ENCODE measurements around the gene IGFN1.

IGFN1 gene

GRCh38 chr1:201191653-201192260, 1.1 kb downstream of the IGFN1 start:
- DNase-seq (no peak), ATAC-seq (ENCODE audit: insufficient read depth, low read depth) (no peak)
- H3K9me3 ChIP-seq (ENCODE audit: insufficient read depth, low read length, severe bottlenecking), result no peaks in the 10 kb centered on the region
- no peak overlapping the region for H2AFZ ChIP-seq (ENCODE audit: low read depth, low read length)
- TF ChIP-seq EZH2 (IDR thresholded peaks at IDR 0.05; ENCODE audit: borderline replicate concordance, low read depth, low read length, severe bottlenecking) (no peak), CTCF (IDR thresholded peaks at IDR 0.05; ENCODE audit: borderline replicate concordance, extremely low read depth, low read length, poor library complexity, severe bottlenecking) (no peak)
- no peak overlapping the region for H3K4me2 ChIP-seq (ENCODE audit: insufficient read depth, low read length)
- no peak overlapping the region for H3K4me3 ChIP-seq (ENCODE audit: low read depth in 1 of 2, low read length in 2 of 2)
- peaks cover 24% of the 10 kb centered on the region for H3K27me3 ChIP-seq (ENCODE audit: insufficient read depth, low read length, poor library complexity)
- H3K79me2 ChIP-seq (ENCODE audit: insufficient read depth, low read length), result no peaks in the 10 kb centered on the region
- H4K20me1 ChIP-seq (ENCODE audit: insufficient read depth, low read length), result peaks cover 4% of the 10 kb centered on the region; the same call in 1 of the 2 replicates
- H3K27ac ChIP-seq (ENCODE audit: low read length), result no peak overlapping the region
- H3K4me1 ChIP-seq (ENCODE audit: insufficient read depth, low read length), result no peaks in the 10 kb centered on the region
- no peak overlapping the region for H3K9ac ChIP-seq (ENCODE audit: low read depth, low read length)
- H3K36me3 ChIP-seq (ENCODE audit: insufficient read depth, low read length), result no peaks in the 10 kb centered on the region

DNA sequence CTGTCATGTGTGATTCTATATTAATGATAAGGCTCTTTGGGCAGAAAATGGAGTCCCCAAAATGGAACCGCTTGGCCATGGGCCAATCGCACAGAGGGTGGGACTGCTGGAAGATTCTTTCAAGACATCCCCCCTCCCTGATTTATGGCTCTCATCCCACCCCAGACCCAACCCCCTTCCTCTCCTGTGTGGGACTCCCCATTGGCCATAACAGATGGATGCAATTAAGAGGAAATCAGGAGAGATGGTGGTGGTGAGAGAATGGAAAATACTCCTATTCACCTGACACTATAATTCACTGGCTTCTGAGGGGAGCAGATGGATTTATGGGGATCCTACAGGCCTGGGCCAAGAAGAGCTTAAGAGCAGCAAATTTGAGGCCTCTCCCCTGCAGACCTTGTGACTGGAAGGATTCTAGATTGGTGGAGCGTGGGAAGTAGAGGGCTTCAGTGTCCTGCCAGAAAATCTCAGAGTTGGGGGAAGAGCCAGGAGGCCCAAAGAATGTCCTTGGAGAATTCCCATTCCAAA, 1.7 kb downstream of the IGFN1 start:
- Histone ChIP-seq H3K36me3 (ENCODE audit: insufficient read depth, low read length) (no peaks in the 10 kb centered on the region), H3K27ac (ENCODE audit: low read length) (no peak overlapping the region), H3K9me3 (ENCODE audit: insufficient read depth, low read length, severe bottlenecking) (no peaks in the 10 kb centered on the region)

DNA sequence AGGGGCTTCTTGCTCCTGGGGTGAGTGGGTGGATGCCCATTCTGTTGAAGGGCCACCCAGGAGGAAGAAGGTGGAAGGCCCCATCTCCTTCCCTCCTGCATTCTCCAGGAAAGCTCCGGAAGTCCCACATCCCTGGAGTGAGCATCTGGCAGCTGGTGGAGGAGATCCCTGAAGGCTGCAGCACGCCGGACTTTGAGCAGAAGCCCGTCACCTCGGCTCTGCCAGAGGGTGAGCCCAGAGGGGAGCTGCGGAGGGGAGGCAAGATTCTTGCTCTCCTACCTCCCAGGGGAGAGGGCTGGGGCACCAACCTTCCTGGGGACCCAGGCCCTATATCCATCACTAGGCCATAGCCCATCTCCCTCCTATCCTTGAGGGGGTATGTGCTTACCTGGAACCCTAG, 3.4 kb downstream of the IGFN1 start:
- no peaks in the 10 kb centered on the region for H3K9me3 ChIP-seq (ENCODE audit: insufficient read depth, low read length, severe bottlenecking)
- H3K4me3 ChIP-seq (ENCODE audit: low read depth in 1 of 2, low read length in 2 of 2), result no peak overlapping the region
- H3K27ac ChIP-seq (ENCODE audit: low read length), result no peak overlapping the region
- ATAC-seq (ENCODE audit: insufficient read depth, low read depth), result no peak
- peaks cover 13% of the 10 kb centered on the region for H3K27me3 ChIP-seq (ENCODE audit: insufficient read depth, low read length, poor library complexity)
- TF ChIP-seq EZH2 (IDR thresholded peaks at IDR 0.05; ENCODE audit: borderline replicate concordance, low read depth, low read length, severe bottlenecking) (no peak), CTCF (IDR thresholded peaks at IDR 0.05; ENCODE audit: borderline replicate concordance, extremely low read depth, low read length, poor library complexity, severe bottlenecking) (no peak)
- no peaks in the 10 kb centered on the region for H3K36me3 ChIP-seq (ENCODE audit: insufficient read depth, low read length)
- no peak overlapping the region for H3K4me2 ChIP-seq (ENCODE audit: insufficient read depth, low read length)
- no peak overlapping the region for H2AFZ ChIP-seq (ENCODE audit: low read depth, low read length)
- DNase-seq, result no peak
- H3K79me2 ChIP-seq (ENCODE audit: insufficient read depth, low read length), result no peaks in the 10 kb centered on the region
- H3K4me1 ChIP-seq (ENCODE audit: insufficient read depth, low read length), result no peaks in the 10 kb centered on the region
- H4K20me1 ChIP-seq (ENCODE audit: insufficient read depth, low read length), result peaks cover 4% of the 10 kb centered on the region; the same call in 1 of the 2 replicates
- no peak overlapping the region for H3K9ac ChIP-seq (ENCODE audit: low read depth, low read length)

More for the DNA sequence above, 1.7 kb downstream of the IGFN1 start:
- Histone ChIP-seq H3K4me1 (ENCODE audit: insufficient read depth, low read length) (no peaks in the 10 kb centered on the region), H2AFZ (ENCODE audit: low read depth, low read length) (no peak overlapping the region), H3K4me2 (ENCODE audit: insufficient read depth, low read length) (no peak overlapping the region), H3K27me3 (ENCODE audit: insufficient read depth, low read length, poor library complexity) (peaks cover 24% of the 10 kb centered on the region), H4K20me1 (ENCODE audit: insufficient read depth, low read length) (peaks cover 4% of the 10 kb centered on the region; the same call in 1 of the 2 replicates), H3K9ac (ENCODE audit: low read depth, low read length) (no peak overlapping the region), H3K79me2 (ENCODE audit: insufficient read depth, low read length) (no peaks in the 10 kb centered on the region), H3K4me3 (ENCODE audit: low read depth in 1 of 2, low read length in 2 of 2) (no peak overlapping the region)
- no peak for DNase-seq
- no peak for TF ChIP-seq EZH2 (IDR thresholded peaks at IDR 0.05; ENCODE audit: borderline replicate concordance, low read depth, low read length, severe bottlenecking)
- TF ChIP-seq CTCF (IDR thresholded peaks at IDR 0.05; ENCODE audit: borderline replicate concordance, extremely low read depth, low read length, poor library complexity, severe bottlenecking), result no peak
- ATAC-seq (ENCODE audit: insufficient read depth, low read depth), result no peak
